Prostate gland (tissue), 2 donors: Measurements from ENCODE around the gene LILRB2. TPM values are rescaled to one million over a fixed set of nuclear protein-coding genes. Genes with fewer than 3 reads are reported as not detected.
"Not testable (repeated sequence)": the region's sequence is repeated elsewhere in the genome, so short reads cannot be mapped to it uniquely, and the experiment has no call there.

Experiments used
- DNase-seq: peaks from one replicate; pipeline ENCODE4 v3.0.0-alpha.2; 2019; ENCODE audit warnings: low spot score
- H3K27ac ChIP-seq, 2 donors: fragments of 200-600 bp; sonication (generic); 2 replicates each; pipeline ENCODE4 v1.5.1; 2017 to 2019
- H3K27me3 ChIP-seq: fragments of 200-600 bp; sonication (generic); replicated peaks from 2 replicates; pipeline ENCODE4 v1.5.1; 2019; ENCODE audit not compliant: insufficient read depth
- H3K36me3 ChIP-seq, 2 donors: fragments of 200-600 bp; sonication (generic); 1 replicate in 1 of 2; 2 replicates in 1 of 2; pipeline versions ENCODE4 v1.5.1 to v1.8.1; 2017 to 2019
- H3K4me1 ChIP-seq: fragments of 200-600 bp; sonication (generic); replicated peaks from 2 replicates; pipeline ENCODE4 v1.5.1; 2019
- H3K4me3 ChIP-seq, 2 donors: fragments of 200-600 bp; sonication (generic); 2 replicates each; pipeline ENCODE4 v1.5.1; 2017 to 2019
- H3K9me3 ChIP-seq: fragments of 200-600 bp; sonication (generic); 2 replicates; pipeline ENCODE4 v1.5.1; 2017
- POLR2A ChIP-seq: fragments of 450-650 bp; IDR thresholded peaks from one replicate; pipeline ENCODE4 v1.6.1; 2016; ENCODE audit warnings: antibody characterized with exemption, mild to moderate bottlenecking
- POLR2AphosphoS5 ChIP-seq: sonication (generic); formaldehyde crosslinking; IDR thresholded peaks from one replicate; pipeline ENCODE4 v1.6.1; 2017; ENCODE audit warnings: antibody characterized with exemption
- WGBS: methylation state at CpG from one replicate; pipeline ENCODE4 v1.1.5; 2018; 5-methylcytosine and 5-hydroxymethylcytosine counted together
- intact Hi-C: fragments of 100-400 bp; cut with DNase I; formaldehyde crosslinking; loops from one replicate; pipeline ENCODE4 v1.14.2; 2022
- total RNA-seq, 2 donors: library from RNA; depleted of rRNA; stranded (reverse); fragments of >200 nt; gene quantifications; one replicate each; pipeline ENCODE4 v1.1.0, GENCODE V29; 2016
- TF ChIP-seq, protein P1 (sequence below), 4 experiments: fragments of 200-600 bp in 2 of 4; fragments of 450-650 bp in 2 of 4; sonication (generic) in 2 of 4; IDR thresholded peaks; 1 replicate in 3 of 4; 2 replicates in 1 of 4; pipeline ENCODE4 v1.5.1; 2016 to 2019; ENCODE audit warnings: antibody characterized with exemption in 4 of 4, mild to moderate bottlenecking in 2 of 4, moderate library complexity in 2 of 4

Gene LILRB2
- total RNA-seq, 2 donors from 2014 or later = 0.09 to 1.4 TPM

GRCh38 chr19:54252243-54252642 is 28.7 kb downstream of the LILRB2 start:
- TF ChIP-seq POLR2AphosphoS5 = no peak
- TF ChIP-seq, protein P1, sequence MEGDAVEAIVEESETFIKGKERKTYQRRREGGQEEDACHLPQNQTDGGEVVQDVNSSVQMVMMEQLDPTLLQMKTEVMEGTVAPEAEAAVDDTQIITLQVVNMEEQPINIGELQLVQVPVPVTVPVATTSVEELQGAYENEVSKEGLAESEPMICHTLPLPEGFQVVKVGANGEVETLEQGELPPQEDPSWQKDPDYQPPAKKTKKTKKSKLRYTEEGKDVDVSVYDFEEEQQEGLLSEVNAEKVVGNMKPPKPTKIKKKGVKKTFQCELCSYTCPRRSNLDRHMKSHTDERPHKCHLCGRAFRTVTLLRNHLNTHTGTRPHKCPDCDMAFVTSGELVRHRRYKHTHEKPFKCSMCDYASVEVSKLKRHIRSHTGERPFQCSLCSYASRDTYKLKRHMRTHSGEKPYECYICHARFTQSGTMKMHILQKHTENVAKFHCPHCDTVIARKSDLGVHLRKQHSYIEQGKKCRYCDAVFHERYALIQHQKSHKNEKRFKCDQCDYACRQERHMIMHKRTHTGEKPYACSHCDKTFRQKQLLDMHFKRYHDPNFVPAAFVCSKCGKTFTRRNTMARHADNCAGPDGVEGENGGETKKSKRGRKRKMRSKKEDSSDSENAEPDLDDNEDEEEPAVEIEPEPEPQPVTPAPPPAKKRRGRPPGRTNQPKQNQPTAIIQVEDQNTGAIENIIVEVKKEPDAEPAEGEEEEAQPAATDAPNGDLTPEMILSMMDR (IDR thresholded peaks at IDR 0.05) = no peak
- TF ChIP-seq POLR2A = no peak
- Histone ChIP-seq H3K9me3 (no peaks in the 10 kb centered on the region), H3K27me3 (peaks cover 11% of the 10 kb centered on the region), H3K36me3 (no peaks in the 10 kb centered on the region), H3K4me1 (no peaks in the 10 kb centered on the region), H3K27ac (no peak overlapping the region), H3K4me3 (no peak overlapping the region)
- DNase-seq = no peak
- intact Hi-C loops = no loop called here
- WGBS = 79% methylated on average over 9 of the region's 9 CpGs

GRCh38 chr19:54248016-54248601 is 32.8 kb downstream of the LILRB2 start:
- intact Hi-C loops = no loop called here
- 64% methylated on average over 8 of the region's 8 CpGs for WGBS
- no peak overlapping the region for H3K27ac ChIP-seq
- H3K27me3 ChIP-seq = no peaks in the 10 kb centered on the region
- TF ChIP-seq, protein P1 (IDR thresholded peaks at IDR 0.05) = no peak
- no peak for TF ChIP-seq POLR2AphosphoS5
- TF ChIP-seq POLR2A = no peak
- DNase-seq = no peak
- no peaks in the 10 kb centered on the region for H3K36me3 ChIP-seq
- H3K4me1 ChIP-seq = no peaks in the 10 kb centered on the region
- H3K9me3 ChIP-seq = no peaks in the 10 kb centered on the region
- H3K4me3 ChIP-seq = no peak overlapping the region

GRCh38 chr19:54247106-54247930 is 33.6 kb downstream of the LILRB2 start:
- Histone ChIP-seq H3K27ac (no peak overlapping the region), H3K4me1 (no peaks in the 10 kb centered on the region), H3K27me3 (no peaks in the 10 kb centered on the region), H3K36me3 (no peaks in the 10 kb centered on the region), H3K4me3 (no peak overlapping the region), H3K9me3 (no peaks in the 10 kb centered on the region)
- TF ChIP-seq POLR2AphosphoS5 (no peak), POLR2A (no peak)
- TF ChIP-seq, protein P1 (IDR thresholded peaks at IDR 0.05) = no peak
- 88% methylated on average over 20 of the region's 20 CpGs for WGBS
- intact Hi-C loops = no loop called here
- no peak for DNase-seq

GRCh38 chr19:54245936-54246335 is 35.0 kb downstream of the LILRB2 start:
- intact Hi-C loops = no loop called here
- 80% methylated on average over 3 of the region's 3 CpGs for WGBS
- TF ChIP-seq, protein P1 (IDR thresholded peaks at IDR 0.05) = no peak
- TF ChIP-seq POLR2AphosphoS5 = no peak
- TF ChIP-seq POLR2A = no peak
- H3K4me3 ChIP-seq = no peak overlapping the region
- H3K9me3 ChIP-seq = no peaks in the 10 kb centered on the region
- H3K36me3 ChIP-seq = no peaks in the 10 kb centered on the region
- no peak overlapping the region for H3K27ac ChIP-seq
- no peaks in the 10 kb centered on the region for H3K27me3 ChIP-seq
- no peaks in the 10 kb centered on the region for H3K4me1 ChIP-seq
- DNase-seq = no peak

GRCh38 chr19:54243809-54244208 is 37.1 kb downstream of the LILRB2 start:
- H3K36me3 ChIP-seq, H3K27me3 ChIP-seq, intact Hi-C loops, H3K27ac ChIP-seq, H3K4me1 ChIP-seq, DNase-seq, H3K4me3 ChIP-seq, H3K9me3 ChIP-seq: not testable (repeated sequence)
- no CpG with 5 or more reads among the region's 8 CpGs for WGBS

DNA sequence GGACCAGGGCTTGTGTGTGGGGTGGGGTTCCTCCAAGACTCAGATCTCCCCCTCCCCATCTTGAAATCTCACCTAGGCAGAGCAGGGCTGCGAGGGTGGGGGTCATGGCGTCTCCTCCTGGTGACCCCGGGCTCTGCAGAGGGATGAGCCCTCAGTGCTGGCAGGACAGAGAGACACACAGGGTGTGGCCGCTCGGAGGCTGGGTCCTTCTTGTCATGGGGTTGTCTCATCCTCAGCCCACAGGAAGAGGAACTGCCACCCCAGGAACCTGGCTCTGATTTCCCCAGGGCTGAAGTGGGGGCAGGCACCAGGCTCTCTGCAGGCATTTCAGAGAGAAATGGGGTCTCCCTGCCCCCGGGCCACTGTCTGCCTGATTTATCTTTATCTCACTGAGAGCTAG is 38.3 kb downstream of the LILRB2 start, which contains the start of gene LILRA6:
Gene LILRA6 (minus strand): TSS at position 145 of the 400 bp plus-strand sequence.
- H3K27ac ChIP-seq, H3K36me3 ChIP-seq, intact Hi-C loops, H3K27me3 ChIP-seq, H3K4me3 ChIP-seq, H3K4me1 ChIP-seq, DNase-seq, H3K9me3 ChIP-seq: not testable (repeated sequence)
- WGBS = 73% methylated on average over 3 of the region's 6 CpGs

- intact Hi-C loops = not testable (repeated sequence)
- 76% methylated on average over 2 of the region's 4 CpGs for WGBS
These were observed 38.7 kb downstream of the LILRB2 start for GRCh38 chr19:54242234-54242633.

More at GRCh38 chr19:54242234-54242633, 38.7 kb downstream of the LILRB2 start:
- not testable (repeated sequence) for H3K27me3 ChIP-seq, H3K4me1 ChIP-seq, H3K27ac ChIP-seq, H3K9me3 ChIP-seq, H3K36me3 ChIP-seq, H3K4me3 ChIP-seq, DNase-seq
